WTC11 (cell line): Measurements from ENCODE around the gene ANKS6.

Experiments used
- CBFB ChIP-seq: sonication (generic); formaldehyde crosslinking; IDR thresholded peaks from 2 replicates; pipeline ENCODE4 v1.8.1; 2022; ENCODE audit warnings: mild to moderate bottlenecking, low read depth, missing genetic modification reagents
- CREB1 ChIP-seq: sonication (generic); formaldehyde crosslinking; IDR thresholded peaks from 2 replicates; pipeline ENCODE4 v1.8.0; 2023; ENCODE audit warnings: mild to moderate bottlenecking, missing genetic modification reagents
- E2F5 ChIP-seq: sonication (generic); formaldehyde crosslinking; IDR thresholded peaks from 2 replicates; pipeline ENCODE4 v1.8.1; 2022; ENCODE audit warnings: mild to moderate bottlenecking, moderate library complexity, missing genetic modification reagents
- HMGXB4 ChIP-seq: sonication (generic); formaldehyde crosslinking; IDR thresholded peaks from 2 replicates; pipeline ENCODE4 v1.8.1; 2023; ENCODE audit warnings: mild to moderate bottlenecking, moderate library complexity, missing genetic modification reagents
- SMAD3 ChIP-seq: sonication (generic); formaldehyde crosslinking; IDR thresholded peaks from 2 replicates; pipeline ENCODE4 v1.8.0; 2022; ENCODE audit warnings: missing genetic modification reagents, mild to moderate bottlenecking, borderline replicate concordance
- TCF7 ChIP-seq: sonication (generic); formaldehyde crosslinking; IDR thresholded peaks from 2 replicates; pipeline ENCODE4 v1.8.0; 2022; ENCODE audit warnings: mild to moderate bottlenecking, low read depth, missing genetic modification reagents, moderate library complexity
- ZNF121 ChIP-seq: sonication (generic); formaldehyde crosslinking; IDR thresholded peaks from 2 replicates; pipeline ENCODE4 v1.8.0; 2023; ENCODE audit warnings: missing genetic modification reagents
- ZNF219 ChIP-seq: sonication (generic); formaldehyde crosslinking; IDR thresholded peaks from 2 replicates; pipeline ENCODE4 v1.8.0; 2023; ENCODE audit warnings: missing genetic modification reagents, mild to moderate bottlenecking, borderline replicate concordance
- TF ChIP-seq, protein P1 (sequence below): sonication (generic); formaldehyde crosslinking; IDR thresholded peaks from 2 replicates; pipeline ENCODE4 v1.8.0; 2022; ENCODE audit warnings: missing genetic modification reagents
- TF ChIP-seq, protein P2 (sequence below): sonication (generic); formaldehyde crosslinking; conservative IDR thresholded peaks from 2 replicates; pipeline ENCODE4 v1.8.1; 2022; ENCODE audit warnings: mild to moderate bottlenecking, missing genetic modification reagents
- TF ChIP-seq, protein P3 (sequence below): fragments of 200-600 bp; IDR thresholded peaks from 2 replicates; pipeline ENCODE4 v1.8.0; 2022; ENCODE audit warnings: antibody characterized with exemption
- TF ChIP-seq, protein P4 (sequence below): sonication (generic); formaldehyde crosslinking; IDR thresholded peaks from 2 replicates; pipeline ENCODE4 v1.8.1; 2022; ENCODE audit warnings: low read depth, missing genetic modification reagents, borderline replicate concordance
- TF ChIP-seq, protein P5 (sequence below): sonication (generic); formaldehyde crosslinking; IDR thresholded peaks from 2 replicates; pipeline ENCODE4 v1.8.1; 2023; ENCODE audit warnings: mild to moderate bottlenecking, missing genetic modification reagents, moderate library complexity
- TF ChIP-seq, protein P6 (sequence below): sonication (generic); formaldehyde crosslinking; IDR thresholded peaks from 2 replicates; pipeline ENCODE4 v1.8.1; 2022; ENCODE audit warnings: low read depth, mild to moderate bottlenecking, moderate library complexity, missing genetic modification reagents, borderline replicate concordance

- no peak for TF ChIP-seq CBFB
- TF ChIP-seq SMAD3 (CRISPR knock-in tag) = no peak
- TF ChIP-seq, protein P1, sequence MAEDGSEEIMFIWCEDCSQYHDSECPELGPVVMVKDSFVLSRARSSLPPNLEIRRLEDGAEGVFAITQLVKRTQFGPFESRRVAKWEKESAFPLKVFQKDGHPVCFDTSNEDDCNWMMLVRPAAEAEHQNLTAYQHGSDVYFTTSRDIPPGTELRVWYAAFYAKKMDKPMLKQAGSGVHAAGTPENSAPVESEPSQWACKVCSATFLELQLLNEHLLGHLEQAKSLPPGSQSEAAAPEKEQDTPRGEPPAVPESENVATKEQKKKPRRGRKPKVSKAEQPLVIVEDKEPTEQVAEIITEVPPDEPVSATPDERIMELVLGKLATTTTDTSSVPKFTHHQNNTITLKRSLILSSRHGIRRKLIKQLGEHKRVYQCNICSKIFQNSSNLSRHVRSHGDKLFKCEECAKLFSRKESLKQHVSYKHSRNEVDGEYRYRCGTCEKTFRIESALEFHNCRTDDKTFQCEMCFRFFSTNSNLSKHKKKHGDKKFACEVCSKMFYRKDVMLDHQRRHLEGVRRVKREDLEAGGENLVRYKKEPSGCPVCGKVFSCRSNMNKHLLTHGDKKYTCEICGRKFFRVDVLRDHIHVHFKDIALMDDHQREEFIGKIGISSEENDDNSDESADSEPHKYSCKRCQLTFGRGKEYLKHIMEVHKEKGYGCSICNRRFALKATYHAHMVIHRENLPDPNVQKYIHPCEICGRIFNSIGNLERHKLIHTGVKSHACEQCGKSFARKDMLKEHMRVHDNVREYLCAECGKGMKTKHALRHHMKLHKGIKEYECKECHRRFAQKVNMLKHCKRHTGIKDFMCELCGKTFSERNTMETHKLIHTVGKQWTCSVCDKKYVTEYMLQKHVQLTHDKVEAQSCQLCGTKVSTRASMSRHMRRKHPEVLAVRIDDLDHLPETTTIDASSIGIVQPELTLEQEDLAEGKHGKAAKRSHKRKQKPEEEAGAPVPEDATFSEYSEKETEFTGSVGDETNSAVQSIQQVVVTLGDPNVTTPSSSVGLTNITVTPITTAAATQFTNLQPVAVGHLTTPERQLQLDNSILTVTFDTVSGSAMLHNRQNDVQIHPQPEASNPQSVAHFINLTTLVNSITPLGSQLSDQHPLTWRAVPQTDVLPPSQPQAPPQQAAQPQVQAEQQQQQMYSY (CRISPR knock-in tag) = no peak
- TF ChIP-seq TCF7 (CRISPR knock-in tag) = no peak
- TF ChIP-seq, protein P2, sequence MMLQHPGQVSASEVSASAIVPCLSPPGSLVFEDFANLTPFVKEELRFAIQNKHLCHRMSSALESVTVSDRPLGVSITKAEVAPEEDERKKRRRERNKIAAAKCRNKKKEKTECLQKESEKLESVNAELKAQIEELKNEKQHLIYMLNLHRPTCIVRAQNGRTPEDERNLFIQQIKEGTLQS = no peak
- TF ChIP-seq, protein P3, sequence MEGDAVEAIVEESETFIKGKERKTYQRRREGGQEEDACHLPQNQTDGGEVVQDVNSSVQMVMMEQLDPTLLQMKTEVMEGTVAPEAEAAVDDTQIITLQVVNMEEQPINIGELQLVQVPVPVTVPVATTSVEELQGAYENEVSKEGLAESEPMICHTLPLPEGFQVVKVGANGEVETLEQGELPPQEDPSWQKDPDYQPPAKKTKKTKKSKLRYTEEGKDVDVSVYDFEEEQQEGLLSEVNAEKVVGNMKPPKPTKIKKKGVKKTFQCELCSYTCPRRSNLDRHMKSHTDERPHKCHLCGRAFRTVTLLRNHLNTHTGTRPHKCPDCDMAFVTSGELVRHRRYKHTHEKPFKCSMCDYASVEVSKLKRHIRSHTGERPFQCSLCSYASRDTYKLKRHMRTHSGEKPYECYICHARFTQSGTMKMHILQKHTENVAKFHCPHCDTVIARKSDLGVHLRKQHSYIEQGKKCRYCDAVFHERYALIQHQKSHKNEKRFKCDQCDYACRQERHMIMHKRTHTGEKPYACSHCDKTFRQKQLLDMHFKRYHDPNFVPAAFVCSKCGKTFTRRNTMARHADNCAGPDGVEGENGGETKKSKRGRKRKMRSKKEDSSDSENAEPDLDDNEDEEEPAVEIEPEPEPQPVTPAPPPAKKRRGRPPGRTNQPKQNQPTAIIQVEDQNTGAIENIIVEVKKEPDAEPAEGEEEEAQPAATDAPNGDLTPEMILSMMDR = no peak
- TF ChIP-seq CREB1 (CRISPR knock-in tag) = no peak
- no peak for TF ChIP-seq ZNF219 (CRISPR knock-in tag)
- TF ChIP-seq, protein P4, sequence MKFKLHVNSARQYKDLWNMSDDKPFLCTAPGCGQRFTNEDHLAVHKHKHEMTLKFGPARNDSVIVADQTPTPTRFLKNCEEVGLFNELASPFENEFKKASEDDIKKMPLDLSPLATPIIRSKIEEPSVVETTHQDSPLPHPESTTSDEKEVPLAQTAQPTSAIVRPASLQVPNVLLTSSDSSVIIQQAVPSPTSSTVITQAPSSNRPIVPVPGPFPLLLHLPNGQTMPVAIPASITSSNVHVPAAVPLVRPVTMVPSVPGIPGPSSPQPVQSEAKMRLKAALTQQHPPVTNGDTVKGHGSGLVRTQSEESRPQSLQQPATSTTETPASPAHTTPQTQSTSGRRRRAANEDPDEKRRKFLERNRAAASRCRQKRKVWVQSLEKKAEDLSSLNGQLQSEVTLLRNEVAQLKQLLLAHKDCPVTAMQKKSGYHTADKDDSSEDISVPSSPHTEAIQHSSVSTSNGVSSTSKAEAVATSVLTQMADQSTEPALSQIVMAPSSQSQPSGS (CRISPR knock-in tag) = no peak
- no peak for TF ChIP-seq E2F5 (CRISPR knock-in tag)
- TF ChIP-seq, protein P5, sequence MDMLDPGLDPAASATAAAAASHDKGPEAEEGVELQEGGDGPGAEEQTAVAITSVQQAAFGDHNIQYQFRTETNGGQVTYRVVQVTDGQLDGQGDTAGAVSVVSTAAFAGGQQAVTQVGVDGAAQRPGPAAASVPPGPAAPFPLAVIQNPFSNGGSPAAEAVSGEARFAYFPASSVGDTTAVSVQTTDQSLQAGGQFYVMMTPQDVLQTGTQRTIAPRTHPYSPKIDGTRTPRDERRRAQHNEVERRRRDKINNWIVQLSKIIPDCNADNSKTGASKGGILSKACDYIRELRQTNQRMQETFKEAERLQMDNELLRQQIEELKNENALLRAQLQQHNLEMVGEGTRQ (CRISPR knock-in tag) = no peak
- TF ChIP-seq HMGXB4 (CRISPR knock-in tag) = no peak
- no peak for TF ChIP-seq ZNF121 (CRISPR knock-in tag)
- TF ChIP-seq, protein P6, sequence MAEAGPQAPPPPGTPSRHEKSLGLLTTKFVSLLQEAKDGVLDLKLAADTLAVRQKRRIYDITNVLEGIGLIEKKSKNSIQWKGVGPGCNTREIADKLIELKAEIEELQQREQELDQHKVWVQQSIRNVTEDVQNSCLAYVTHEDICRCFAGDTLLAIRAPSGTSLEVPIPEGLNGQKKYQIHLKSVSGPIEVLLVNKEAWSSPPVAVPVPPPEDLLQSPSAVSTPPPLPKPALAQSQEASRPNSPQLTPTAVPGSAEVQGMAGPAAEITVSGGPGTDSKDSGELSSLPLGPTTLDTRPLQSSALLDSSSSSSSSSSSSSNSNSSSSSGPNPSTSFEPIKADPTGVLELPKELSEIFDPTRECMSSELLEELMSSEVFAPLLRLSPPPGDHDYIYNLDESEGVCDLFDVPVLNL = no peak
Measured at GRCh38 chr9:98801969-98802371, 5.6 kb upstream of the ANKS6 start.
